NCI-H187 treated with DMSO at 0.1 percent for 48 hours (cell line): Measurements from ENCODE around the gene CIT.
"Not testable (repeated sequence)": the region's sequence is repeated elsewhere in the genome, so short reads cannot be mapped to it uniquely, and the experiment has no call there.

Source experiments
- DNase-seq: peaks from one replicate; lab custom pipeline; 2025; lab: John Stamatoyannopoulos, UW

The CIT gene

DNA sequence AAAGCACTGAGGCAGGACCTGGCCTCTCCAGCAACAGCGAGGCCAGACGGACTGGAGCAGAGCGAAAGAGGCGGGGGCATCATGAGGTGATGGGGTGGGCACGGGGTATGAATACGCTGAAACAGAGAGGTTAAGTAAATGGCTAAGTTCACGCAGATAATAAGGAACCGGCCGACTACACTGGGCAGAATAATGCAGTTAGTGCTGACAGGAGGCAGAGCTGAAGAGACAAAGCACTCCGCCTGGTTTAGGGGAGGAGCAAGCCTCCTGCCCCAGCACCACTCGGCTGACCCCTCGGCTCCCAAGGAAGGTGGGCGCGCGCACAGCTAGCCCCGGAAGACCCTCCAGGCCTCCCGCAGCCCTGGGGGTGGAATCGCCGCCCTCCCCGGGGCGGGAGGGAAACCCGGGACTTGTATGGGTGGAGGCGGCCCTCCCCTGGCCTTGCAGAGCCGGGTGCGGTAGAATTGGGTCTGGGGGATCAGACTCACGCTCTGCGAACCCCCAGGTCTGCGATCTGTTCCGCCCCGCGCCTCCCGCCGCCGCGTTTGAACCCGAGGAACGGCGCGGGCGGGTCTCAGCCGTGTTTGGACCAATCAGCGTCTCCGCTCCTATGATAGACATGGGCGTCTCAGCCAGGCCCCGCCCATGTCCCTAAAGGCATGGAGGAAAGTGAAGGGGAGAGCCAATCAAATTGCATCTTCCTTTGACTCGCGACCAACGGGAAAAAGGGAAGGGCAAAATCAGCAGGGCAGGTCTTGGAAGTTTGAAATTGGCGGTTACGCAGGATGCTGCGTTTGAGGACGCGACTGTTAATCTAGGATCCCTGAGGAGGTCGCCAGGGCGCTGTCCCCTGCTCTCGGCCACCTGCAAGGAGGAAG, at the start of gene CIT:
TSS of gene CIT (minus strand) at position 560 of the 878 bp plus-strand sequence. CDS start 1,152 bp downstream, outside the sequence.
- DNase-seq, result peak; percentile 90

GRCh38 chr12:119925269-119925668, 48.1 kb upstream of the CIT start:
- no peak for DNase-seq

DNA sequence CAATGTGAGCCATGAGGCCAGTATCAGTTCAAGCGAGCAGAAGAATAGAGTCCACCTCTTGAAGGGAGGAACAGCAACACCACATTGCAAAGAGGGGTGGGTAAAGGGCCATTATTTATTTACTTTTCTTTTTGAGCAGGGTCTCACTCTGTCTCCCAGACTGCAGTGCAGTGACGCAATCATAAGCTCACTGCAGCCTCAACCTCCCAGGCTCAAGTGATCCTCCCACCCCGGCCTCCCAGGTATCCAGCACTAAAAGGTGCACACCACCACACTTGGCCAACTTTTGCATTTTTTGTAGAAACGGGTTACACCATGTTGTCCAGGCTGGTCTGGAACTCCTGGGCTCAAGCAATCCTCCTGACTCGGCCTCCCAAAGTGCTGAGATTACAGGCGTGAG, 42.9 kb upstream of the CIT start:
- no peak for DNase-seq

DNA sequence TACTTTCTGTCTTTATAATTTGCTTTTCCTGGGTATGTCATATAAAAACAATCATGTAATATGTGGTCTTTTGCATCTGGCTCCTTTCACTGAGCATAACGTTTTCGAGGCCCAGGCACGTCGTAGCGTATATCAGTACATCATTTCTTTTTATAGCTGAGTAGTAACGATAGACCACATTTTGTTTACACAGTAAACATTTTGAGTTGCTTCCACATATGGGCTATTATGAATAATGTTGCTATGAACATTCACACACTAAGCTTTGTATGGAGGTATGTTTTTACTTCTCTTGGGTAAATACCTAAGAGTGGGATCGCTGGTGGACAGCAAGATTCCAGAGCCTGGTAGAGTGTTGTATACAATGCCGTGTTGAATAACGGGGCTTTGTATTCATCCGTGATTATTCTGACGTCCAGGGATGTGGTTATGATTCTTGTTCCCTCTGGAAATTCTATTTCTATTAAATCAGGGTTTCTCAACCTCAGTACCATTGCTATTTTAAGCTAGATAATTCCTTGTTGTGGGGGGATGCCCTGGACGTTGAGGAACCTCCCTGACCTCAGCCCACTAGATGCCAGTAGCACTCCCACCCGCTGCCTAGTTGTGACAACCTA, 38.9 kb upstream of the CIT start:
- no peak for DNase-seq

- no peak for DNase-seq
Observed at GRCh38 chr12:119914666-119915065, 37.5 kb upstream of the CIT start.

- DNase-seq, result no peak
Observed at GRCh38 chr12:119913536-119914330, 36.6 kb upstream of the CIT start.

DNA sequence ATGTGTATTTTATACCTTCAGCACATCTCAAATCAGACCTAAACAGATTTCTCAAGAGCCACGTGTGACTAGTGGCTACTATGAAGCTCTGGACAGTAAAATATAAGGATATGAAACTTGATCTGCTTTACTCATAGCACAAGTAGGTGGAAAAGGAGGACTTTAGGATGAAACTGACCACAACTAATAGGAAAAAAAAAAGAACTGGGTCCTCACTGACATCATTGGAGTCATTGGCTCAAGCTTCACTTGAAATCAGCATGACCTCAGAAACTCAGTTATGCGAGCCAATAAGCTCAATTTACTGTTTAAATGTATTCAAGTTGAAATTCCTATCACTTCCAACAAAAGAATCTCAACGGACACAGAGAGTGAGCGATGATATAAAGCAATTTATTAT, 34.1 kb upstream of the CIT start:
- no peak for DNase-seq

DNA sequence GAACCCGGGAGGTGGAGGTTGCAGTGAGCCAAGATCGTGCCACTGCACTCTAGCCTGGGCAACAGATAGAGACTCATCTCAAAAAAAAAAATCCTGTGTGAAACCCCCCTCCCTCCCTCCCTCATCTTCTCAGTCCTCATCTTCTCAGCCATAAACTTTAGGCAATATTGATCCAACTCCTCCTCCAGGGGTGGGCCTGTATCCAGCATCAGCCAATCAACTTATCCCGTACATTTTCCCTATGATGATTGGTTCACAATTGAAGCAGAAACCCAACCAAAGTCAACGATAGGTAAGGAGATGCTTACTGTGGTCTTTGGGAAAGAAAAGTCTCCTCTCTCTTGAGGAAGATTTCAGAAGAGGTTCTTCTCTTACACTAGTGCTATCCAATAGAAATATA, 33.5 kb upstream of the CIT start:
- no peak for DNase-seq

DNA sequence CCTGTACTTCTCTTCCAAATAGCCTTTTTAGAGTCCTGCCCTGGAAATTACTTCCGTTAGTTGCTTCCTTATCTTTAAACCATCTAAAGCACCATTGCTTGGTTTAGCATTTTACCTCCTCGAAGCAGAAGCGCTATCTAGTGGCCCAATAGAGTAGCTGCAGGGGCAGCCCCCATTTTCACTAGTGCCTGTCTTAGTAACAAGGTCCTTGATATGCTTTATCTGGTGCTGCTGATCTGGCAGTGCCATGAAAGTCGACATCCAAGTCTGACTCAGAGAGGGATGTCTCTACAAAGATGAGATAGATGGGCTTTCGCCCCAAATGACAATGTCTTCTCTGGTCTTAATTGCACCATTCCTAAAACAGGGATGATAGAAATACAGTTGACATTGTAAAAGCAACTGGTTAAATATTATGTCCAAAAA, 25.0 kb upstream of the CIT start:
- DNase-seq, result peak; percentile 91

DNA sequence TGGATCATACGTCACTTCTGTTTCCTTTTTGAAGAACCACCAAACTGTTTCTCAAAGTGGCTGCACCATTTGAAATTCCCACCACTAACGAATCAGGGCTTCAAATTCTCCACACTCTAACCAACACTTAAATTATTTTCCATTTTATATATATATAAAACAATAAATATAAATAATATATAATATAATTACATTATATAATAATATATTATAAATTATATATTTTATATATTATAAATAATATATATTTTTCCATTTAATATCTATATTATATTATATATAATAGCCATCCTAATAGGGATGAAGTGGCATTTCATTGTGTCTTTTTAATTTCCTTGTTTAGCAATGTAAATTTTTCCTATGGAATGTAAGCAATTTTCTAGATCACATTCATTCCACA, 24.6 kb upstream of the CIT start:
- no peak for DNase-seq

- no peak for DNase-seq
Observed at GRCh38 chr12:119894916-119895315, 17.8 kb upstream of the CIT start.

- DNase-seq, result not testable (repeated sequence)
Observed at GRCh38 chr12:119892611-119893010, 15.5 kb upstream of the CIT start.

DNA sequence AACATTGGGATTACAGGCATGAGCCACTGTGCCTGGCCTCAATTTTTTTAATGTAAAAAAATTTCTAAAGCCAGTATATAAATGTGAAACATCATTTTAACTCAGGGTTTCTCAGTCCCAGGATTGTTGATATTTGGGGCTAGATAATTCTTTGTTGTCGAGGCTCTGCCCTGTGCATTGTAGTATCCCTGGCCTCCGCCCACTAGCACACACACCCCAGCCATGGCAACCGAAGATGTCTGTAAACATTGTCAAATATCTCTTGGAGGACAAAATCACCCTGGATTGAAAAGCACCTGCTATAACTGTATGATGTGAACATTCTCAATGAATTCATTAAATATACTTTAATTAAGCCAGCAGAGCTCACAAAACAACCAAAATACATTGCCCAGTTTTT, 8.4 kb upstream of the CIT start:
- no peak for DNase-seq

GRCh38 chr12:119883791-119884190, 6.7 kb upstream of the CIT start:
- not testable (repeated sequence) for DNase-seq

DNA sequence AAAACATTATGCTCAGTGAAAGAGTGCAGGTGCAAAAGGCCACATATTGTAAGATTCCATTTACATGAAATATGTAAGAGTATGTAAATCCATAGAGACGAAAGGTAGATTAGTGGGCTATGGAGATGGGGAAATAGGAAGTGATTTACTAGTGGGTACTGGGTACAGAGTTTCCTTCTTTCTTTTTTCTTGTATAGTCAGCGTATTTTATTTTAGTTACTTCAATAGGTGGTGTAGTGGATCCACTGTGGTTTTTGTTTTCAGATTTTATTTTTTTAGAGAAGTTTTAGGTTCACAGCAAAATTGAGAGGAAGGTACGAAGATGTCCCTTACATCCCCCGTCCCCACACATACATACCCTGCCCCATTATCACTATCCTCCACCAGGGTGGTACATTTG, 6.1 kb upstream of the CIT start:
- no peak for DNase-seq

GRCh38 chr12:119877639-119877948, 474 bp upstream of the CIT start:
- DNase-seq, result no peak

DNA sequence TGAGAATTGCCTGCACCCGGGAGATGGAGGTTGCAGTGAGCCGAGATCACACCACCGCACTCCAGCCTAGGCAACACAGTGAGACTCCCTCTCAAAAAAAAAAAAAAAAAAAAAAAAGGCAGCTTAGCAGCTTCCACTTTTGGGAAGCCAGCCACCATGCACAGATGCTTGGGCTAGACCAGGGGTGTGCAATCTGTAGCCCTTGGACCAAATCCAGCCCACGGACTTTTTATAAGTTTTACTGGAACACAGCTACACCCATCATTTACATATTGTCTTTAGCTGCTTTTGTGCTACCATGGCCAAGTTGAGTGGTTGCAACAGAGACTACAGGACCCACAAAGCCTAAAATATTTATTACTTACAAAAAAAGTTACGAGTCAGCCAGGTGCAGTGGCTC, 6.7 kb downstream of the CIT start:
- DNase-seq, result no peak

- DNase-seq, result no peak
Observed at GRCh38 chr12:119869720-119870119, 7.4 kb downstream of the CIT start.

- DNase-seq, result no peak
Observed at GRCh38 chr12:119868992-119869391, 8.1 kb downstream of the CIT start.

DNA sequence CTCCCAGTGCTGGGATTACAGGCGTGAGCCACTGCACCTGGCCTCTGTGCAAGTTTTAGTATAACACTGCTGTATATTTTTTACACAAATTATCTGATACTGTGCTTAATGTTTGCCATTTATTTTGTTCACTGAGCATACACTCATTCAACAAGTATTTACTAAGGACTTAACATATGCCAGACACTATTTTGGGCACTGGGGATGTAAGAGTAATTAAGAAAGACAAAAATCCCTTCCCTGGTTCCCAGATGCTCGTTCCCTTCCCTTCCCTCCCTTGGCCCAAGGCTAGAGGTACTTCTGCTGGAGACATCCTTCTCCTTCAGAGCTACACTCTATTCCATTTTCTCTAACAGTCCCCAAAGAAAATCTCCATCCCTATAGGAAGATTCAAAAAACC, 12.5 kb downstream of the CIT start:
- DNase-seq, result no peak

DNA sequence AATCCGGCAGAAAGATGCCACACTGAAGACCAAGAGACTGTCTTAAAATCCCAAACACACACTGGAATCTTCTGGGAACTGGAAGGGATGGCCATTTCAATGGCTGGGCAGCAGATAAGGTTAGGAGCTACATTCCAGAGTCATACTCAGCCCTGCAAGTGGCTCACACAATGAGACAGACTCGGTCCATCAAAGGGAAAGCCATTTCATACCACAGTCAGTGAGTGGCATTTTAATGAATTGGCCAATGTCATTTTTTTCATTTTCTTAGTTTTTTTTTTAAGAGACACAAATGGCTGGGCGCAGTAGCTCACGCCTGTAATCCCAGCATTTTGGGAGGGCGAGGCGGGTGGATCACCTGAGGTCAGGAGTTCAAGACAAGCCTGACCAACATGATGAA, 17.9 kb downstream of the CIT start:
- no peak for DNase-seq

DNA sequence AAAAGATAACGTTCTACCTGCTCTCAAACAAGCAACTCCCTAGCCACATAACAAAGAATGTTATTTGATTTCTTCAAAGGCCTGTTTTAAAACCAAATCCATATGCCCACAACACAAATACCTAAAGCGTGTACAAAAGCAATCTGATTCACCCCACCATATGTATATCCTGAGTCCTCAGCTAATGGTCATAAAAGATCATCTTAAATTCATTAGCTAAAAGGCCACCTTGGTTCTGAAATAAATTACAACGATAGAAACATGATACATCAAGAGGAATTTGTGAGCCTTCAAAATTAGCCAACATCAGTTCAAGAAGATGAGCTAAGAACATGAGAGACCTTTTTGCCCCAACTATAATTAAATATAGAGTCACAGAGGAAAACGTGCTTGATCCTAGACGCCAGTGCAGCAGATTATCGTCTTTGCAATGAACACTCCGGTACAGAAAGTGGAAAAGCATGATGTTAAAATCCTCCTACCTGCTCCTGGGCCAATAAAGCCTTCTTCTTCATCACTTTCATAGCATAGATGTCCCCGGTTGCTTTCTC, 20.0 kb downstream of the CIT start:
- no peak for DNase-seq

- no peak for DNase-seq
Observed at GRCh38 chr12:119850330-119850729, 26.8 kb downstream of the CIT start.
